ENCODE data around the gene DGKD.
"Not testable (repeated sequence)": the region's sequence is repeated elsewhere in the genome, so short reads cannot be mapped to it uniquely, and the experiment has no call there.

Gene DGKD

GRCh38 chr2:233362742-233363141, 8.4 kb downstream of the DGKD start:
- no peak for DNase-seq (ENCODE audit: low read depth)

- no peak for DNase-seq (ENCODE audit: low read depth)
Observed at GRCh38 chr2:233363744-233364235, 9.5 kb downstream of the DGKD start.

- DNase-seq (ENCODE audit: low read depth) = no peak
Observed at GRCh38 chr2:233365861-233366520, 11.7 kb downstream of the DGKD start.

GRCh38 chr2:233367586-233367985, 13.3 kb downstream of the DGKD start:
- no peak for DNase-seq (ENCODE audit: low read depth)

GRCh38 chr2:233368756-233369155, 14.5 kb downstream of the DGKD start:
- DNase-seq (ENCODE audit: low read depth) = no peak

- DNase-seq (ENCODE audit: low read depth) = no peak
Observed at GRCh38 chr2:233369462-233369861, 15.2 kb downstream of the DGKD start.

- no peak for DNase-seq (ENCODE audit: low read depth)
Observed at GRCh38 chr2:233369897-233370685, 15.8 kb downstream of the DGKD start.

GRCh38 chr2:233371641-233372040, 17.3 kb downstream of the DGKD start:
- DNase-seq (ENCODE audit: low read depth) = no peak

GRCh38 chr2:233372855-233373254, 18.6 kb downstream of the DGKD start:
- no peak for DNase-seq (ENCODE audit: low read depth)

- no peak for DNase-seq (ENCODE audit: low read depth)
Observed at GRCh38 chr2:233373316-233373715, 19.0 kb downstream of the DGKD start.

GRCh38 chr2:233374776-233375175, 20.5 kb downstream of the DGKD start:
- not testable (repeated sequence) for DNase-seq (ENCODE audit: low read depth)

GRCh38 chr2:233375490-233376314, 21.4 kb downstream of the DGKD start:
- no peak for DNase-seq (ENCODE audit: low read depth)

GRCh38 chr2:233379034-233379433, 24.7 kb downstream of the DGKD start:
- DNase-seq (ENCODE audit: low read depth) = no peak

- DNase-seq (ENCODE audit: low read depth) = no peak
Observed at GRCh38 chr2:233379441-233379840, 25.1 kb downstream of the DGKD start.

- DNase-seq (ENCODE audit: low read depth) = no peak
Observed at GRCh38 chr2:233380132-233380895, 26.0 kb downstream of the DGKD start.

- DNase-seq (ENCODE audit: low read depth) = no peak
Observed at GRCh38 chr2:233380995-233381637, 26.8 kb downstream of the DGKD start.

GRCh38 chr2:233381638-233381995, 27.3 kb downstream of the DGKD start:
- DNase-seq (ENCODE audit: low read depth) = no peak

GRCh38 chr2:233384015-233384414, 29.7 kb downstream of the DGKD start:
- DNase-seq (ENCODE audit: low read depth) = no peak

- DNase-seq (ENCODE audit: low read depth) = no peak
Observed at GRCh38 chr2:233384811-233385488, 30.7 kb downstream of the DGKD start.

- no peak for DNase-seq (ENCODE audit: low read depth)
Observed at GRCh38 chr2:233385489-233386044, 31.3 kb downstream of the DGKD start.
